Testis (tissue), 2 donors: ENCODE measurements around the gene AFAP1L2.

Experiments used
- CTCF ChIP-seq, 3 experiments: fragments of 450-650 bp in 2 of 3; fragments of 200-600 bp in 1 of 3; sonication (generic) in 1 of 3; IDR thresholded peaks; one replicate each; pipeline ENCODE4 v1.5.1; 2016 to 2019; ENCODE audit warnings: antibody characterized with exemption in 3 of 3, mild to moderate bottlenecking in 2 of 3, moderate library complexity in 1 of 3
- POLR2A ChIP-seq: fragments of 450-650 bp; IDR thresholded peaks from one replicate; pipeline ENCODE4 v1.6.1; 2017; ENCODE audit warnings: antibody characterized with exemption, mild to moderate bottlenecking, moderate library complexity

DNA sequence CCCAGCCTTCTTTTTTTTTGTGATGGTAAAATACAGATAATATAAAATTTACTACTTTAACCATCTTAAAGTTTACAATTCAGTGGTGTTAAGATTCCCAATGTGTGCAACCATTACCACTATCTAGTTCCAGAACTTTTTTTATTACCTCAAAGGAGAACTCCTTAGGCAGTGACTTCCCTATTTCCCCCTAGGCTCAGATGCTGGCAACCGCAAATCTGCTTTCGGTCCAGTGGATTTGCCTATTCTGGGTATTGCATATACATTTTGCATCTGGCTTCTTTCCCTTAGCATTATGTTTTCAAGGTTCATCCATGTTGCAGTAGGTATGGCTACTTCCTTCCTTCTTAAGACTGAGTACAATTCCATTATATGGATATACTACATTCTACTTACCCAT is 56.5 kb downstream of the AFAP1L2 start:
- TF ChIP-seq CTCF (IDR thresholded peaks at IDR 0.05) (no peak), POLR2A (no peak)
